DND-41 (cell line): ENCODE measurements around the gene GYG1.
A peak's percentile ranks its signal among the peaks of the same experiment; 100 is the strongest.

Experiments
- ATAC-seq: fragments of 200-7000 bp; cut with Tn5 transposase; 3 replicates; pipeline ENCODE4 v1.9.1; 2021; ENCODE audit warnings: low read depth; ENCODE audit not compliant: insufficient read depth
- DNase-seq: peaks from one replicate; pipeline ENCODE4 v3.0.0-alpha.2; 2020
- H2AFZ ChIP-seq: 2 replicates; pipeline ENCODE4 v1.6.0; 2012; ENCODE audit warnings: low read depth, low read length
- H3K27ac ChIP-seq: 2 replicates; pipeline ENCODE4 v1.5.1; 2012; ENCODE audit warnings: low read length, inconsistent platforms
- H3K27me3 ChIP-seq: fragments of 200-600 bp; sonication (generic); 2 replicates; pipeline ENCODE4 v1.6.0; 2012; ENCODE audit warnings: low read length, mild to moderate bottlenecking, inconsistent platforms; ENCODE audit not compliant: insufficient read depth, poor library complexity
- H3K36me3 ChIP-seq: 2 replicates; pipeline ENCODE4 v1.5.1; 2012; ENCODE audit warnings: low read length, inconsistent platforms; ENCODE audit not compliant: insufficient read depth
- H3K4me1 ChIP-seq: 2 replicates; pipeline ENCODE4 v1.5.1; 2012; ENCODE audit warnings: mild to moderate bottlenecking, low read length; ENCODE audit not compliant: insufficient read depth
- H3K4me2 ChIP-seq: 2 replicates; pipeline ENCODE4 v1.6.0; 2012; ENCODE audit warnings: mild to moderate bottlenecking, moderate library complexity, low read length, inconsistent platforms; ENCODE audit not compliant: insufficient read depth
- H3K4me3 ChIP-seq, 2 experiments: fragments of 200-600 bp in 1 of 2; shearing (Covaris generic) in 1 of 2; 2 replicates each; pipeline ENCODE4 v1.5.1; 2012 to 2016; ENCODE audit warnings: inconsistent platforms in 2 of 2, low read length in 2 of 2, mild to moderate bottlenecking in 2 of 2, low read depth in 1 of 2, moderate library complexity in 1 of 2
- H3K79me2 ChIP-seq: 2 replicates; pipeline ENCODE4 v1.6.0; 2012; ENCODE audit warnings: low read length, inconsistent platforms; ENCODE audit not compliant: insufficient read depth
- H3K9ac ChIP-seq: 2 replicates; pipeline ENCODE4 v1.6.0; 2012; ENCODE audit warnings: low read depth, mild to moderate bottlenecking, inconsistent platforms, low read length, moderate library complexity
- H3K9me3 ChIP-seq: 2 replicates; pipeline ENCODE4 v1.5.1; 2012; ENCODE audit warnings: low read length, moderate library complexity, mild to moderate bottlenecking, inconsistent platforms; ENCODE audit not compliant: insufficient read depth, severe bottlenecking
- H4K20me1 ChIP-seq: 2 replicates; pipeline ENCODE4 v1.6.0; 2012; ENCODE audit warnings: low read length; ENCODE audit not compliant: insufficient read depth
- EZH2 ChIP-seq: IDR thresholded peaks from 3 replicates; pipeline ENCODE4 v1.6.1; 2012; ENCODE audit warnings: borderline replicate concordance, low read depth, mild to moderate bottlenecking, moderate library complexity, low read length, inconsistent platforms; ENCODE audit not compliant: severe bottlenecking
- TF ChIP-seq, protein P1 (sequence below): IDR thresholded peaks from 2 replicates; pipeline ENCODE4 v1.5.1; 2012; ENCODE audit warnings: borderline replicate concordance, low read length, moderate library complexity, mild to moderate bottlenecking; ENCODE audit not compliant: poor library complexity, severe bottlenecking; ENCODE audit errors: extremely low read depth

GYG1 gene

GRCh38 chr3:149020196-149020838 lies 29.0 kb downstream of the GYG1 start:
- peaks cover 6% of the 10 kb centered on the region for H3K4me1 ChIP-seq
- H3K36me3 ChIP-seq, result peaks cover 5% of the 10 kb centered on the region; the same call in 1 of the 2 replicates
- TF ChIP-seq, protein P1, sequence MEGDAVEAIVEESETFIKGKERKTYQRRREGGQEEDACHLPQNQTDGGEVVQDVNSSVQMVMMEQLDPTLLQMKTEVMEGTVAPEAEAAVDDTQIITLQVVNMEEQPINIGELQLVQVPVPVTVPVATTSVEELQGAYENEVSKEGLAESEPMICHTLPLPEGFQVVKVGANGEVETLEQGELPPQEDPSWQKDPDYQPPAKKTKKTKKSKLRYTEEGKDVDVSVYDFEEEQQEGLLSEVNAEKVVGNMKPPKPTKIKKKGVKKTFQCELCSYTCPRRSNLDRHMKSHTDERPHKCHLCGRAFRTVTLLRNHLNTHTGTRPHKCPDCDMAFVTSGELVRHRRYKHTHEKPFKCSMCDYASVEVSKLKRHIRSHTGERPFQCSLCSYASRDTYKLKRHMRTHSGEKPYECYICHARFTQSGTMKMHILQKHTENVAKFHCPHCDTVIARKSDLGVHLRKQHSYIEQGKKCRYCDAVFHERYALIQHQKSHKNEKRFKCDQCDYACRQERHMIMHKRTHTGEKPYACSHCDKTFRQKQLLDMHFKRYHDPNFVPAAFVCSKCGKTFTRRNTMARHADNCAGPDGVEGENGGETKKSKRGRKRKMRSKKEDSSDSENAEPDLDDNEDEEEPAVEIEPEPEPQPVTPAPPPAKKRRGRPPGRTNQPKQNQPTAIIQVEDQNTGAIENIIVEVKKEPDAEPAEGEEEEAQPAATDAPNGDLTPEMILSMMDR, result no peak
- TF ChIP-seq EZH2, result no peak
- ATAC-seq, result no peak
- H3K27ac ChIP-seq, result no peak overlapping the region
- no peaks in the 10 kb centered on the region for H3K79me2 ChIP-seq
- no peak overlapping the region for H3K4me3 ChIP-seq
- H3K9me3 ChIP-seq, result no peaks in the 10 kb centered on the region
- H4K20me1 ChIP-seq, result no peaks in the 10 kb centered on the region
- no peak overlapping the region for H3K4me2 ChIP-seq
- no peaks in the 10 kb centered on the region for H3K27me3 ChIP-seq
- no peak overlapping the region for H2AFZ ChIP-seq
- DNase-seq, result no peak
- H3K9ac ChIP-seq, result no peak overlapping the region

DNA sequence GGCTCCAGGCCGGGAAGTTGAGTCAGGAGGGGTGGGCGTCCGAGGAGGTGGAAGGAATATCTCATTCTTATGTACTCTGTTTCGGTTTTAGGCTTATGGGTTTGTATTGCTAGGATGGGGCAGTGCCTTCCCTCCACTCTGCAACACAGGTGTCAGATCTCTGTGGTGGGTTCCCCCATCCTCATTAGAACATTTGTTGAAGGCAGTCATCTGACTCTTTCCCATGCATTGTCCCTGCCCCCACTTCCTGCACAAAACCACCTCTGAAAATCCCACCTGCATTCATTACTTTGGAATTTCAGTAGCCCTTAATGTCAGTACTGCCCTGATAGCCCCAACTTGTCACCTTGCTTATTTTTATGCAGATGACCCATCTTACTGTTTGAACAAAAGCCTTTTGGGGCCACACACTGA lies 29.5 kb downstream of the GYG1 start:
- Histone ChIP-seq H3K4me2 (no peak overlapping the region), H4K20me1 (no peaks in the 10 kb centered on the region), H3K9ac (no peak overlapping the region), H3K27me3 (no peaks in the 10 kb centered on the region), H3K4me3 (no peak overlapping the region), H3K79me2 (no peaks in the 10 kb centered on the region), H3K36me3 (peaks cover 10% of the 10 kb centered on the region; the same call in 1 of the 2 replicates), H3K27ac (no peak overlapping the region), H3K4me1 (peaks cover 6% of the 10 kb centered on the region), H2AFZ (no peak overlapping the region), H3K9me3 (no peaks in the 10 kb centered on the region)
- no peak for DNase-seq
- ATAC-seq, result peak; percentile 62; the same call in 2 of the 3 replicates
- TF ChIP-seq, protein P1, result no peak
- no peak for TF ChIP-seq EZH2

- Histone ChIP-seq H3K9me3 (no peaks in the 10 kb centered on the region), H3K4me3 (no peak overlapping the region), H4K20me1 (no peaks in the 10 kb centered on the region), H3K4me2 (no peak overlapping the region), H3K4me1 (peaks cover 6% of the 10 kb centered on the region), H3K27ac (no peak overlapping the region), H2AFZ (no peak overlapping the region), H3K9ac (no peak overlapping the region), H3K36me3 (peaks cover 19% of the 10 kb centered on the region; the same call in 1 of the 2 replicates), H3K79me2 (no peaks in the 10 kb centered on the region), H3K27me3 (no peaks in the 10 kb centered on the region)
- DNase-seq, result no peak
- TF ChIP-seq EZH2, result no peak
- TF ChIP-seq, protein P1, result no peak
- no peak for ATAC-seq
Measured at GRCh38 chr3:149021830-149022229, 30.5 kb downstream of the GYG1 start.

DNA sequence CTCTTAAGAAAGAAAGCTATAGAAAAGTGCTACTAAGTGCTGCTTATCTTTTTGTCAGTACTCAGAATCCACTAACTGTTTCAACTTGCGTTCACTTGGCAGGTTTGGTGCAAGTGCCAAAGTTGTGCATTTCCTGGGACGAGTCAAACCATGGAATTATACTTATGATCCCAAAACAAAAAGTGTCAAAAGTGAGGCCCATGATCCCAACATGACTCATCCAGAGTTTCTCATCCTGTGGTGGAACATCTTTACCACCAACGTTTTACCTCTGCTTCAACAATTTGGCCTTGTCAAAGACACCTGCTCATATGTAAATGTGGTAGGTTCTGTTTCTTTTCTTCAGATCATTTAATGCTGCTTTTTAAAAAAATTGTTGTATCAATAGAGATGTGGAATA lies 32.6 kb downstream of the GYG1 start:
- ATAC-seq (no peak), DNase-seq (no peak)
- Histone ChIP-seq H3K4me3 (no peak overlapping the region), H3K9ac (no peak overlapping the region), H3K27me3 (no peaks in the 10 kb centered on the region), H3K79me2 (no peaks in the 10 kb centered on the region), H3K9me3 (no peaks in the 10 kb centered on the region), H4K20me1 (no peaks in the 10 kb centered on the region), H2AFZ (no peak overlapping the region), H3K36me3 (peaks cover 39% of the 10 kb centered on the region; the same call in 1 of the 2 replicates), H3K4me2 (no peak overlapping the region), H3K4me1 (peaks cover 6% of the 10 kb centered on the region), H3K27ac (no peak overlapping the region)
- TF ChIP-seq, protein P1, result no peak
- TF ChIP-seq EZH2, result no peak
